Thyroid gland (tissue), 4 donors: ENCODE results near the gene CYP2A6.
"Not testable (repeated sequence)": the region's sequence is repeated elsewhere in the genome, so short reads cannot be mapped to it uniquely, and the experiment has no call there.

Source experiments
- POLR2A ChIP-seq, 2 donors: fragments of 450-650 bp; IDR thresholded peaks; one replicate each; pipeline ENCODE4 v1.6.1; 2017; ENCODE audit warnings: antibody characterized with exemption in 2 of 2, mild to moderate bottlenecking in 2 of 2, moderate library complexity in 1 of 2
- TF ChIP-seq, protein P1 (sequence below), 6 experiments: fragments of 200-600 bp in 3 of 6; fragments of 450-650 bp in 3 of 6; sonication (generic) in 3 of 6; IDR thresholded peaks; one replicate each; pipeline ENCODE4 v1.5.1; 2016 to 2019; ENCODE audit warnings: antibody characterized with exemption in 6 of 6, mild to moderate bottlenecking in 2 of 6, inconsistent platforms in 1 of 6, moderate library complexity in 1 of 6

DNA sequence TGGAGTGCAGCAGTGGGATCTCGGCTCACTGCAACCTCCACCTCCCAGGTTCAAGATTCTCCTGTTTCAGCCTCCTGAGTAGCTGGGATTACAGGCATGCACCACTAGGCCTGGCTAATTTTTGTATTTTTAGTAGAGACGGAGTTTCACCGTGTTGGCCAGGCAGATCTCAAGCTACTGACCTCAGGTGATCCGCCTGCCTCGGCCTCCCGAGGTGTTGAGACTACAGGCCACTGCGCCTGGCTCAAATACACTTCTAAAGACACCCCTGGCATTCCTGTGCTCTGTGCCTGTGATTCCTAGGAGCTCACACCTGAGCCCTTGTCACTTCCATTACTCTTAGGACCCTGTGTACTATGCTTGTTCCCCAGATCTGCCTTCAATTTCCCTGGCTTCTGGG is 37.7 kb downstream of the CYP2A6 start:
- TF ChIP-seq, protein P1, sequence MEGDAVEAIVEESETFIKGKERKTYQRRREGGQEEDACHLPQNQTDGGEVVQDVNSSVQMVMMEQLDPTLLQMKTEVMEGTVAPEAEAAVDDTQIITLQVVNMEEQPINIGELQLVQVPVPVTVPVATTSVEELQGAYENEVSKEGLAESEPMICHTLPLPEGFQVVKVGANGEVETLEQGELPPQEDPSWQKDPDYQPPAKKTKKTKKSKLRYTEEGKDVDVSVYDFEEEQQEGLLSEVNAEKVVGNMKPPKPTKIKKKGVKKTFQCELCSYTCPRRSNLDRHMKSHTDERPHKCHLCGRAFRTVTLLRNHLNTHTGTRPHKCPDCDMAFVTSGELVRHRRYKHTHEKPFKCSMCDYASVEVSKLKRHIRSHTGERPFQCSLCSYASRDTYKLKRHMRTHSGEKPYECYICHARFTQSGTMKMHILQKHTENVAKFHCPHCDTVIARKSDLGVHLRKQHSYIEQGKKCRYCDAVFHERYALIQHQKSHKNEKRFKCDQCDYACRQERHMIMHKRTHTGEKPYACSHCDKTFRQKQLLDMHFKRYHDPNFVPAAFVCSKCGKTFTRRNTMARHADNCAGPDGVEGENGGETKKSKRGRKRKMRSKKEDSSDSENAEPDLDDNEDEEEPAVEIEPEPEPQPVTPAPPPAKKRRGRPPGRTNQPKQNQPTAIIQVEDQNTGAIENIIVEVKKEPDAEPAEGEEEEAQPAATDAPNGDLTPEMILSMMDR (IDR thresholded peaks at IDR 0.05), result not testable (repeated sequence)
- not testable (repeated sequence) for TF ChIP-seq POLR2A (IDR thresholded peaks at IDR 0.05)
